ENCODE results near the gene MEGF6.

The MEGF6 gene

GRCh38 chr1:3568815-3569435 is 42.4 kb downstream of the MEGF6 start:
- no peak for DNase-seq

- no peak for DNase-seq
Measured at GRCh38 chr1:3566951-3567804, 44.1 kb downstream of the MEGF6 start.

- DNase-seq, result no peak
Measured at GRCh38 chr1:3566003-3566885, 45.1 kb downstream of the MEGF6 start.

GRCh38 chr1:3564921-3565831 is 46.1 kb downstream of the MEGF6 start:
- DNase-seq, result peak in 1 of 4 experiments; percentile 29

GRCh38 chr1:3563610-3564009 is 47.7 kb downstream of the MEGF6 start:
- no peak for DNase-seq

- no peak for DNase-seq
Measured at GRCh38 chr1:3563125-3563524, 48.2 kb downstream of the MEGF6 start.

- DNase-seq, result no peak
Measured at GRCh38 chr1:3562712-3563111, 48.6 kb downstream of the MEGF6 start.

GRCh38 chr1:3561702-3562101 is 49.6 kb downstream of the MEGF6 start:
- DNase-seq, result no peak

- no peak for DNase-seq
Measured at GRCh38 chr1:3560981-3561380, 50.3 kb downstream of the MEGF6 start.

GRCh38 chr1:3560251-3560871 is 50.9 kb downstream of the MEGF6 start:
- no peak for DNase-seq

- DNase-seq, result no peak
Measured at GRCh38 chr1:3558036-3558726, 53.1 kb downstream of the MEGF6 start.

GRCh38 chr1:3557366-3557765 is 53.9 kb downstream of the MEGF6 start:
- DNase-seq, result no peak

GRCh38 chr1:3556336-3556735 is 55.0 kb downstream of the MEGF6 start:
- no peak for DNase-seq

- no peak for DNase-seq
Measured at GRCh38 chr1:3555131-3555920, 56.0 kb downstream of the MEGF6 start.

GRCh38 chr1:3553940-3554223 is 57.4 kb downstream of the MEGF6 start:
- DNase-seq, result no peak

- no peak for DNase-seq
Measured at GRCh38 chr1:3553166-3553939, 58.0 kb downstream of the MEGF6 start.

GRCh38 chr1:3552751-3553150 is 58.6 kb downstream of the MEGF6 start:
- no peak for DNase-seq

- no peak for DNase-seq
Measured at GRCh38 chr1:3552176-3552575, 59.1 kb downstream of the MEGF6 start.

- no peak for DNase-seq
Measured at GRCh38 chr1:3551711-3552110, 59.6 kb downstream of the MEGF6 start.

GRCh38 chr1:3551290-3551678 is 60.0 kb downstream of the MEGF6 start:
- no peak for DNase-seq

Measured in activated naive CD4-positive, alpha-beta T cell (primary cell).